Prostate gland (tissue), 2 donors: ENCODE data around the gene C20orf202.

ENCODE experiments used
- CTCF ChIP-seq, 4 experiments: fragments of 200-600 bp in 2 of 4; fragments of 450-650 bp in 2 of 4; sonication (generic) in 2 of 4; IDR thresholded peaks; 1 replicate in 3 of 4; 2 replicates in 1 of 4; pipeline ENCODE4 v1.5.1; 2016 to 2019; ENCODE audit warnings: antibody characterized with exemption in 4 of 4, mild to moderate bottlenecking in 2 of 4, moderate library complexity in 2 of 4
- POLR2A ChIP-seq: fragments of 450-650 bp; IDR thresholded peaks from one replicate; pipeline ENCODE4 v1.6.1; 2016; ENCODE audit warnings: antibody characterized with exemption, mild to moderate bottlenecking

GRCh38 chr20:1186367-1186991 is 16.8 kb upstream of the C20orf202 start:
- no peak for TF ChIP-seq CTCF (IDR thresholded peaks at IDR 0.05)
- TF ChIP-seq POLR2A = no peak
